Activated naive CD8-positive, alpha-beta T cell treated with anti-CD3 and anti-CD28 coated beads, Interleukin-2, amount 50 U/mL, for 24 hours (primary cell): ENCODE results near the gene CFAP100.
A peak's percentile ranks its signal among the peaks of the same experiment; 100 is the strongest.

ENCODE experiments used
- ATAC-seq: fragments of 150-1000 bp; cut with Tn5 transposase; one replicate; pipeline ENCODE4 v1.10.0; 2021
- DNase-seq: peaks from one replicate; pipeline ENCODE4 v3.0.0; 2021
- H3K27ac Mint-ChIP-seq: one replicate; pipeline ENCODE4 v1.8.0; 2021; ENCODE audit warnings: mild to moderate bottlenecking, mixed read lengths
- H3K27me3 Mint-ChIP-seq: one replicate; pipeline ENCODE4 v1.8.0; 2021; ENCODE audit warnings: mixed read lengths
- H3K36me3 Mint-ChIP-seq: one replicate; pipeline ENCODE4 v1.8.0; 2021; ENCODE audit warnings: low read depth, mixed read lengths
- H3K4me1 Mint-ChIP-seq: one replicate; pipeline ENCODE4 v1.8.0; 2021; ENCODE audit warnings: mixed read lengths
- H3K4me3 Mint-ChIP-seq: one replicate; pipeline ENCODE4 v1.8.0; 2021; ENCODE audit warnings: mild to moderate bottlenecking, moderate library complexity, mixed read lengths
- H3K9me3 Mint-ChIP-seq: one replicate; pipeline ENCODE4 v1.8.0; 2021; ENCODE audit warnings: mixed read lengths

Gene CFAP100

DNA sequence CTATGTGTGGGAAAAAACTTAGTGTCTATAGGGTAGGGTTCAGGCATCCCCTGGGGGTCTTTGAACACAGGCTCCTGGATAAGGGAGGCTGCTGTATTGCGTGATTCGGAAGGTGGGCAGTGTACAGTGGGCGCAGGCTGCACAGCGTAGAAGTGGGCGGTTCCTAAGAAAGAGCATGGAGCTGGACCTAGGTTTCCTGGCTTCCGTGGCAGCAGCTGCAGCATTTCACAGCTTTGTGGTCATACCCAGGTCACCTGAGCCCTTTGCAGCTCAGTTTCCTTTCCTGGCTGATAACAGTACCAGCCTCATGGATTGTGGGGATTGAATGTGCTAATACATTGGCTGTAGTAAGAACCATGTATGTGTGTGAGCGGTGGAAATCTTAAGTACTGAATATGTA, 22.2 kb downstream of the CFAP100 start:
- Mint-ChIP-seq H3K27me3 (peaks cover 10% of the 10 kb centered on the region), H3K4me3 (no peak overlapping the region), H3K4me1 (no peaks in the 10 kb centered on the region), H3K36me3 (no peaks in the 10 kb centered on the region), H3K9me3 (no peaks in the 10 kb centered on the region), H3K27ac (no peak overlapping the region)
- DNase-seq (no peak), ATAC-seq (no peak)

DNA sequence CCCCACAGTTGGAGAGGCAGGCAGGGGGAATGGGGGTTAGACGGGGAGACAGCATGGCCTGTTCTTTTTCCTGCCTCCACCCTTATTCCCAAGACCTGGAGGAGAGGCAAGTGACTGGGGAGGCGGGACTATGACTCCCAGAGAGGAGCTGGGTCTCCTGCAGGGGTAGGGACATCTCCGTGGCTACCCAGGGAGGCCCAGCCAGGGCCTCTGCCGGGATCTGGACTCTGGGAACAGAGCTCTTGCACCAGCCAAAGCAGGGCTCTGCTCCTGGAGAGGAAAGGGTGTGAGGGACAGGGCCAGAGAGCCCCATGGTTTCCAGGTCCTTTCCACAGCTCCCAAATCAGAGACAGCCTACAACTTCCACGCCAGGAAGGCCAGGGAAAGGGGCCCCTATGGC, 22.8 kb downstream of the CFAP100 start:
- no peak overlapping the region for H3K4me3 Mint-ChIP-seq
- no peak overlapping the region for H3K27ac Mint-ChIP-seq
- ATAC-seq: no peak
- H3K9me3 Mint-ChIP-seq: no peaks in the 10 kb centered on the region
- peaks cover 6% of the 10 kb centered on the region for H3K27me3 Mint-ChIP-seq
- no peaks in the 10 kb centered on the region for H3K4me1 Mint-ChIP-seq
- no peak for DNase-seq
- H3K36me3 Mint-ChIP-seq: no peaks in the 10 kb centered on the region

DNA sequence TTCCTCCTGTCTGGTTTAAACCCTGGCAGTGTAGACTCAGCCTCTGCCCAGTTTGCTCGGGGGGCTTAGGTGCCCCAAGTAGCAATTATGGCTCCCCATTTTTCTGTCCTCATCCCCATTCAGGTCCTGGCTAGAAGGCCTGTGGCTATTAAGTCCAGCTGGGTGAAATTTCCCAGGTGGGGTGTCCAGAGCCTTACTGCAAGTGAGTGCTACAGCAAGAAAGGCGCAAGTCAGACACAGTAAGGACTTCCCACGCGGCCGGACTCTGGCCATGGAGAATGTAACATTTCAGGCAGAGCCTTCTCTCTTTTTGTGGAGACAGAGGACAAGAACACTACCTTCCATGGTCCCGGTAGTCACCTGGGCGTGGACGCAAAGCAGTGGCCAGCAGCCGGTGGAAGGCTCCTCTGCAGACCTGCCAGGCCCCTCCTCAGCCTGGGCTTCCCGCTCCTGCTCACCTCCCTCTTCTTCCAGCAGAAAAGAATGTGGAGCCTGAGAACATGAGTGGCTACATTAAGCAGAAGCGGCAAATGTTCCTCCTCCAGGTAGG, 23.3 kb downstream of the CFAP100 start:
- no peak overlapping the region for H3K4me3 Mint-ChIP-seq
- no peak overlapping the region for H3K27ac Mint-ChIP-seq
- H3K9me3 Mint-ChIP-seq: no peaks in the 10 kb centered on the region

DNA sequence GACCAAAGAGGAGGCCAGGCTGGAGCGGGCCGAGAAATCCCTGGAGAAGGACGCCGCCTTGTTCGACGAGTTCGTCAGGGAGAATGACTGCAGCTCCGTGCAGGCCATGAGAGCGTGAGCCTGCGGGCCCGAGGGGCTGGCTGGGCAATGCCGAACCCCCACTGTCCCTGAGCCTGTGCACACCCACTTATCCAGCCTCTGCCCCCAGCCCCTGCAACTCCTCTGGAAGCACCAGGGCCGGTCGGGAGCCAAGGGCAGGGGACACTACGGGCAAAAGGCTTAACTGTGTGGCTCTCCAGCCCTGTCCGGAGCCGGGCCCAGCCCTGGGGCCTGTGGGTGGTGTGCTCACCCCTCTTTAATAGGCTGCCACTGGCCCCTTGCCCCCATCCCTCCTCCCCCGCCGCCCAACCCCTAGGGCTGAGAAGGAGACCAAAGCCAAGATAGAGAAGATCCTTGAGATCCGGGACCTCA, 24.0 kb downstream of the CFAP100 start:
- no peaks in the 10 kb centered on the region for H3K4me1 Mint-ChIP-seq
- no peaks in the 10 kb centered on the region for H3K9me3 Mint-ChIP-seq
- no peak overlapping the region for H3K27ac Mint-ChIP-seq
- ATAC-seq (no peak), DNase-seq (no peak)
- peaks cover 6% of the 10 kb centered on the region for H3K27me3 Mint-ChIP-seq
- H3K4me3 Mint-ChIP-seq: no peak overlapping the region
- H3K36me3 Mint-ChIP-seq: no peaks in the 10 kb centered on the region

More for the DNA sequence above, 23.3 kb downstream of the CFAP100 start:
- no peak for DNase-seq
- no peak for ATAC-seq
- H3K4me1 Mint-ChIP-seq: no peaks in the 10 kb centered on the region
- peaks cover 6% of the 10 kb centered on the region for H3K27me3 Mint-ChIP-seq
- no peaks in the 10 kb centered on the region for H3K36me3 Mint-ChIP-seq

- Mint-ChIP-seq H3K9me3 (no peaks in the 10 kb centered on the region), H3K4me3 (no peak overlapping the region), H3K36me3 (no peaks in the 10 kb centered on the region), H3K27ac (no peak overlapping the region), H3K27me3 (peaks cover 6% of the 10 kb centered on the region), H3K4me1 (no peaks in the 10 kb centered on the region)
- DNase-seq: no peak
- ATAC-seq: no peak
These were observed 24.5 kb downstream of the CFAP100 start for GRCh38 chr3:126419151-126419703.

DNA sequence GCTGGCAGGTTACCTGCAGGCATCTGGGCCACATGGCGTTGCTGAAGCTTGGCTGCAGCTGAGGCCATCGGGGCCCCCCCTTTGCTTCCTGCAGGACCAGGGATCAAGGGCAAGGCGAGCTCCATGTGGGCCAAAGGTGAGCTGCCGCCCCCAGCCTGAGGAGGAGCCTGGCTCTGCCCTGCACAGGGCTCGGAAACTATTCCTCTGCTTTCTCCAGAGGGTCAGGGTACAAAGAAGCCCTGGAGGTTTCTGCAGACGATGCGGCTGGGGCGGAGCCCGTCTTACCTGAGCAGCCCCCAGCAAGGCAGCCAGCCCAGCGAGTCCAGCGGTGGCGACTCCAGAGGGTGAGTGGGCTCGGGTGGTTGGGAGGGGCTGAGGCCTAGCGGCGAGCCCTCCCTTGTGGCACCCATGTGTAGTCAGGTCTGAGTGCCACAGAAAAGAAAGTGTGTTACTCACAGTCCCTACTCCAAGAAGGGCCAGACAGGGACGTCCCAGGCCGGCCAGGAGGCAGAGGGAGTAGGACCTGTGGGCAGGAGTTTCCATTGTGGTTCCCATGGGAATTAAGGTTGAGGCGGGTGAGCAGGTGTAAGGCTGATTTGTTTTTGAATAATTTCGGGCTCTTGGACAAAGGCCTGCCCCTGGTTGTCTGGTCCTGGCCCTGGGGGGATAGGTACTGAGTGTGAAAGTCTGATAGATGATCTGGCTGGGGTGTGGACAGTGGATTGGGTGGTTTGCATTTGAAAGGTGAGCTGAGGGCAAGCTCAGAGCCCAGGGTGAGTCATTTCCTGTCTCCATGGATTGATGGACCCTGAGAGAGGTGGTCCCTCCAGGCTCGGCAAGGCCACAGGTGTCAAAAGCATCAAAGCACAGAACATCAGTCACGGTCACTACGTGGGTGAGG, 25.4 kb downstream of the CFAP100 start:
- Mint-ChIP-seq H3K9me3 (peaks cover 4% of the 10 kb centered on the region), H3K27me3 (no peaks in the 10 kb centered on the region), H3K4me3 (no peak overlapping the region), H3K27ac (no peak overlapping the region), H3K4me1 (no peaks in the 10 kb centered on the region), H3K36me3 (peaks cover 2% of the 10 kb centered on the region)
- no peak for ATAC-seq
- no peak for DNase-seq

- Mint-ChIP-seq H3K36me3 (peaks cover 5% of the 10 kb centered on the region), H3K9me3 (peaks cover 9% of the 10 kb centered on the region), H3K4me1 (no peaks in the 10 kb centered on the region), H3K4me3 (no peak overlapping the region), H3K27ac (no peak overlapping the region), H3K27me3 (no peaks in the 10 kb centered on the region)
- no peak for DNase-seq
- no peak for ATAC-seq
These were observed 26.9 kb downstream of the CFAP100 start for GRCh38 chr3:126421573-126422119.

DNA sequence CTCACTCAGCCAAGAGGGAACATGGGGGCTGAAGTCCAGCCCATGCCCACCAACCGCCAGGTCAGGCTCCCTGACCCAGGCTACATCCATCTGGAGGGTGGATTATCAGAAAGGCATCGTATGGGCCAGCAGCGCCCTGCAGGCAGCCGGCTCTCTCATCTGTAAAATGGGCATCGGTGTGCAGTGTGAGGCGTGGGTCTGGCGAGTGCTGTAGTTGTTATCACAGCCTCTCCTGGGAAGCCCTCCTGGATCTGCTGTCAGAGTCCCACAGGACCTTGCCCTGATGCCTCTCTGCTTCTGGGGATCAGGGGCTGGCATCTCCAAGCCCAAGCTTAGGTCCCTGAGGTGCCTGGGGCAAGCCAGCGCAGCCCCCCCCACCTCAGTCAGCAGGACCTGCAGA, 27.4 kb downstream of the CFAP100 start:
- Mint-ChIP-seq H3K4me1 (no peaks in the 10 kb centered on the region), H3K9me3 (peaks cover 14% of the 10 kb centered on the region), H3K36me3 (peaks cover 9% of the 10 kb centered on the region), H3K27me3 (no peaks in the 10 kb centered on the region), H3K4me3 (no peak overlapping the region), H3K27ac (no peak overlapping the region)
- DNase-seq (no peak), ATAC-seq (no peak)

GRCh38 chr3:126422571-126423091, 27.9 kb downstream of the CFAP100 start:
- H3K36me3 Mint-ChIP-seq: peaks cover 10% of the 10 kb centered on the region
- no peaks in the 10 kb centered on the region for H3K4me1 Mint-ChIP-seq
- ATAC-seq (no peak), DNase-seq (no peak)
- H3K27me3 Mint-ChIP-seq: no peaks in the 10 kb centered on the region
- H3K9me3 Mint-ChIP-seq: peaks cover 14% of the 10 kb centered on the region
- no peak overlapping the region for H3K27ac Mint-ChIP-seq
- no peak overlapping the region for H3K4me3 Mint-ChIP-seq

DNA sequence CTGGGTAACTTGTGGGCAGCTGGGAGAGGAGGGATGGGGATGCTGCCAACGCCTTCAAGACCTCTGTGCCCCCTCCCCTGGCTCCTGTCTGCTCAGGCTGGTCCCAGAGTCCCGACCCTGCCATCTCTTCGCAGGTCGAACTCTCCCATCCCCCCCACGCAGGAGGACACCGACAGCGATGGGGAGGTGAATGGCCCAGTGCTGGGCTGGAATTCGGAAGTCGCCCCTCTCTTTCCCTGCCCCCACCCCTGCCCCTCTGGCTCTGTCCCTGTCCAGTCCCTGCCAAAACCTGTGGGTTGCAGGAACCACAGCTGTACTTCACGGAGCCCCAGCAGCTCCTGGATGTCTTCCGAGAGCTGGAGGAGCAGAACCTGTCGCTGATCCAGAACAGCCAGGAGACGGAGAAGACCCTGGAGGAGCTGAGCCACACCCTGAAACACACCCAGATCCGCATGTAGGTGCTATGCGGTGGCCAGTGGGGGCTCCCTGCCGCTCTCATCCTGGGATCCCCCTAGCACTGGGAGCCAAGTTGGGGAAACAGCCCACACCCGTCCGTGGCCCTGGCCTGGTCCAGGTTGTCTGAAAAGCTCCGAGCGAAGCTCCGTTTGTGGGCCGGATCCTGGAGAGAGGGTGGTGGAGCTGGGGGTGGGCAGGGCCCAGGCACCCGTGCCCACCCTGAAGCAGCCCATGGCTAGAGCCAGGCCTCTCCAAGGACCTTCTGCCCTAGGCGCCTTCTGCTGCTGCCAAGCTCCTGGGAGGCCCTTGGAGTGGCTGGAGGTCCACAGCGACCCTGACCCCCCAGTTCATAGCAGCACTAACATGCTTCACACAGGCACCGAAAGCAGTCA, 28.7 kb downstream of the CFAP100 start:
- ATAC-seq (no peak), DNase-seq (no peak)
- H3K27me3 Mint-ChIP-seq: no peaks in the 10 kb centered on the region
- H3K36me3 Mint-ChIP-seq: peaks cover 10% of the 10 kb centered on the region
- no peak overlapping the region for H3K27ac Mint-ChIP-seq
- H3K4me3 Mint-ChIP-seq: no peak overlapping the region
- no peaks in the 10 kb centered on the region for H3K4me1 Mint-ChIP-seq
- peaks cover 14% of the 10 kb centered on the region for H3K9me3 Mint-ChIP-seq

DNA sequence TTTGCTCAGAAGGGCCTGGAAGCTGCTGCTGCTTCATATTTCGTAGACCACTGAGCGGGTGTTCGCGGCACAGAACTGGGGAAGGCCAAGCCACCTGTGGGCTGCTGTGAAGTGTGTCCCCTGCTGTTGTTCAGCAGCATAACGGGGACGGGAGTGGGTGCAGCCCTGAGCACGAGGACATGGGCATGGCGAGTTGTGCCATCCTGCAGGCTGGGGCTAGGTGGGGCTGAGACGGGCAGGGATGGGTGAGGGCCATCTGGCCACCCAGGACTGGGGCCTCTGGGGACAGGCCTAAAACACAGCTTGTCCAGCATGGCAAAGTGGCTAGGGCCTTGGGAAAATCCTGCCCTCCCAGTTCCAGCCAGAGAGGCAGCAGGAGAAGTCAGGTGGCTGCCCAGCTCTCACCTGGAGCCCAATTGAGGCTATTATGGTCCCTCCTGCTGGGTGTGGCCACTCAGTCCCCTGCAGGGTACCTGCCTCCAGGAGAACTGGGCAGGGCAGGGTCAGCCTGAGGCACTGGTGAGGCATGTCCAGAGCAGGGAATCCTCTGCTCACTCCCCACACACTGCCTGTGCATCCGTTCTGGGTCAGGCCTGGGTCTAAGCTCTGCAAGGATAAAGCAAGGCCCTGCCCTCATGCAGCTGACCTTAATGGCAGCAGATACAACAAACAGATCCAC, 29.5 kb downstream of the CFAP100 start:
- Mint-ChIP-seq H3K4me3 (no peak overlapping the region), H3K27ac (no peak overlapping the region), H3K4me1 (no peaks in the 10 kb centered on the region), H3K27me3 (no peaks in the 10 kb centered on the region), H3K36me3 (peaks cover 10% of the 10 kb centered on the region), H3K9me3 (peaks cover 14% of the 10 kb centered on the region)
- DNase-seq (no peak), ATAC-seq (no peak)

- peaks cover 10% of the 10 kb centered on the region for H3K36me3 Mint-ChIP-seq
- DNase-seq (no peak), ATAC-seq (no peak)
- no peak overlapping the region for H3K27ac Mint-ChIP-seq
- peaks cover 14% of the 10 kb centered on the region for H3K9me3 Mint-ChIP-seq
- no peak overlapping the region for H3K4me3 Mint-ChIP-seq
- H3K27me3 Mint-ChIP-seq: no peaks in the 10 kb centered on the region
- no peaks in the 10 kb centered on the region for H3K4me1 Mint-ChIP-seq
These were observed 30.0 kb downstream of the CFAP100 start for GRCh38 chr3:126424751-126425150.

DNA sequence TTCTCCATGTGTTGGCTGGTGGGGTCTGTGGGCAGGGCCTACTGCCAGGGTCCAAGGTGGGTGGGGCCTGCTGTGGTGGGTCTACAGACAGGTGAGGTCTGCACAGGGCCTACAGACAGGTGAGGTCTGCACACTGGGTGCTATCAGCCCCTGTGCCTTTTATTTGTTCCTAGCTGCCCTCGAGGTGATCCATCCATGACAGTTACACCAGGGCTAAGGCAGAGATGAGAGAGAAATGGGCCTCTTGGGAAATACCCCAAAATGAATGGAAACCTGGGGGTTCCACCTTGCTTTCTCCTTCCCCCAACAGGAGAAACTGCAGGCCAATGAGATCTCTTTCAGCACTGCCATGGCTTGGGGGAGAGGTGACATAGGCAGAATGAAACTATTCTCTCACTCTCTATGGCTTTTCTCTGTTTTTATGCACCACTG, 36.4 kb downstream of the CFAP100 start:
- Mint-ChIP-seq H3K4me3 (no peak overlapping the region), H3K27ac (no peak overlapping the region), H3K4me1 (peaks cover 7% of the 10 kb centered on the region), H3K9me3 (peaks cover 5% of the 10 kb centered on the region), H3K36me3 (peaks cover 14% of the 10 kb centered on the region), H3K27me3 (no peaks in the 10 kb centered on the region)
- ATAC-seq (peak; percentile 65), DNase-seq (no peak)
